A549 (cell line): Measurements from ENCODE around the gene ZC3H12C.
"Not testable (repeated sequence)": the region's sequence is repeated elsewhere in the genome, so short reads cannot be mapped to it uniquely, and the experiment has no call there.

Source experiments
- CTCF ChIP-seq: fragments of >200 bp; sonication (Bioruptor Twin); formaldehyde crosslinking; IDR thresholded peaks from 3 replicates; pipeline ENCODE4 v1.5.1; 2016
- EP300 ChIP-seq, 2 experiments: fragments of >200 bp; sonication (Bioruptor Twin); formaldehyde crosslinking; IDR thresholded peaks; 2 replicates in 1 of 2; 3 replicates in 1 of 2; pipeline ENCODE4 v1.6.1; 2016 to 2017
- HDAC2 ChIP-seq: fragments of 200-600 bp; sonication (generic); IDR thresholded peaks from 2 replicates; pipeline ENCODE4 v1.6.1; 2016
- JUN ChIP-seq, 2 experiments: fragments of >200 bp; sonication (Bioruptor Twin); formaldehyde crosslinking; IDR thresholded peaks; 2 replicates in 1 of 2; 3 replicates in 1 of 2; pipeline ENCODE4 v1.6.1; 2016 to 2017
- JUNB ChIP-seq: fragments of >200 bp; sonication (Bioruptor Twin); formaldehyde crosslinking; IDR thresholded peaks from 2 replicates; pipeline ENCODE4 v1.6.1; 2016
- MAX ChIP-seq: IDR thresholded peaks from 2 replicates; pipeline ENCODE4 v1.6.1; 2012
- PHF8 ChIP-seq: fragments of 200-600 bp; sonication (generic); IDR thresholded peaks from 2 replicates; pipeline ENCODE4 v1.6.1; 2016; ENCODE audit warnings: low read depth, mild to moderate bottlenecking, antibody characterized with exemption, moderate library complexity, borderline replicate concordance
- POLR2A ChIP-seq: IDR thresholded peaks from 2 replicates; pipeline ENCODE4 v1.6.1; 2012; ENCODE audit warnings: mild to moderate bottlenecking, low read length
- RARB ChIP-seq: fragments of 250-450 bp; sonication (Bioruptor Pico); IDR thresholded peaks from 2 replicates; pipeline ENCODE4 v1.8.0; 2021; ENCODE audit warnings: mild to moderate bottlenecking, moderate library complexity
- RCOR1 ChIP-seq: fragments of 150-350 bp; IDR thresholded peaks from 2 replicates; pipeline ENCODE4 v1.6.1; 2014; ENCODE audit warnings: antibody characterized with exemption, low read length, low read depth
- RNF2 ChIP-seq: fragments of 200-600 bp; sonication (generic); IDR thresholded peaks from 2 replicates; pipeline ENCODE4 v1.6.1; 2016; ENCODE audit warnings: low read depth, mild to moderate bottlenecking, antibody characterized with exemption, moderate library complexity, borderline replicate concordance
- ZSCAN20 ChIP-seq: fragments of 250-450 bp; sonication (Bioruptor Pico); IDR thresholded peaks from 2 replicates; pipeline ENCODE4 v1.8.0; 2022; ENCODE audit warnings: mild to moderate bottlenecking, moderate library complexity
- TF ChIP-seq, protein P1 (sequence below): fragments of 200-600 bp; sonication (generic); IDR thresholded peaks from 2 replicates; pipeline ENCODE4 v1.6.1; 2016; ENCODE audit warnings: antibody characterized with exemption, mild to moderate bottlenecking, moderate library complexity

GRCh38 chr11:110192604-110193282 is 99.6 kb downstream of the ZC3H12C start:
- not testable (repeated sequence) for TF ChIP-seq CTCF; RNF2; PHF8; RCOR1; JUNB; POLR2A; EP300 (IDR thresholded peaks at IDR 0.05); JUN (IDR thresholded peaks at IDR 0.05); HDAC2; RARB; MAX; ZSCAN20 (CRISPR knock-in tag)
- TF ChIP-seq, protein P1, sequence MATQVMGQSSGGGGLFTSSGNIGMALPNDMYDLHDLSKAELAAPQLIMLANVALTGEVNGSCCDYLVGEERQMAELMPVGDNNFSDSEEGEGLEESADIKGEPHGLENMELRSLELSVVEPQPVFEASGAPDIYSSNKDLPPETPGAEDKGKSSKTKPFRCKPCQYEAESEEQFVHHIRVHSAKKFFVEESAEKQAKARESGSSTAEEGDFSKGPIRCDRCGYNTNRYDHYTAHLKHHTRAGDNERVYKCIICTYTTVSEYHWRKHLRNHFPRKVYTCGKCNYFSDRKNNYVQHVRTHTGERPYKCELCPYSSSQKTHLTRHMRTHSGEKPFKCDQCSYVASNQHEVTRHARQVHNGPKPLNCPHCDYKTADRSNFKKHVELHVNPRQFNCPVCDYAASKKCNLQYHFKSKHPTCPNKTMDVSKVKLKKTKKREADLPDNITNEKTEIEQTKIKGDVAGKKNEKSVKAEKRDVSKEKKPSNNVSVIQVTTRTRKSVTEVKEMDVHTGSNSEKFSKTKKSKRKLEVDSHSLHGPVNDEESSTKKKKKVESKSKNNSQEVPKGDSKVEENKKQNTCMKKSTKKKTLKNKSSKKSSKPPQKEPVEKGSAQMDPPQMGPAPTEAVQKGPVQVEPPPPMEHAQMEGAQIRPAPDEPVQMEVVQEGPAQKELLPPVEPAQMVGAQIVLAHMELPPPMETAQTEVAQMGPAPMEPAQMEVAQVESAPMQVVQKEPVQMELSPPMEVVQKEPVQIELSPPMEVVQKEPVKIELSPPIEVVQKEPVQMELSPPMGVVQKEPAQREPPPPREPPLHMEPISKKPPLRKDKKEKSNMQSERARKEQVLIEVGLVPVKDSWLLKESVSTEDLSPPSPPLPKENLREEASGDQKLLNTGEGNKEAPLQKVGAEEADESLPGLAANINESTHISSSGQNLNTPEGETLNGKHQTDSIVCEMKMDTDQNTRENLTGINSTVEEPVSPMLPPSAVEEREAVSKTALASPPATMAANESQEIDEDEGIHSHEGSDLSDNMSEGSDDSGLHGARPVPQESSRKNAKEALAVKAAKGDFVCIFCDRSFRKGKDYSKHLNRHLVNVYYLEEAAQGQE, result not testable (repeated sequence)
